HepG2 (cell line): Measurements from ENCODE around the gene FN1.

Experiments used
- CREM ChIP-seq, 2 experiments: sonication (generic) in 1 of 2; formaldehyde crosslinking in 1 of 2; IDR thresholded peaks; 2 replicates each; pipeline versions ENCODE4 v1.4.0 to v1.6.1; 2016 to 2020; ENCODE audit warnings: antibody characterized with exemption in 1 of 2, mild to moderate bottlenecking in 1 of 2, missing genetic modification reagents in 1 of 2
- DPF2 ChIP-seq: sonication (generic); formaldehyde crosslinking; IDR thresholded peaks from 2 replicates; pipeline ENCODE4 v1.4.0; 2020; ENCODE audit warnings: mild to moderate bottlenecking, low read depth, missing genetic modification reagents, borderline replicate concordance
- MTA3 ChIP-seq: sonication (generic); formaldehyde crosslinking; IDR thresholded peaks from 2 replicates; pipeline ENCODE4 v1.4.0; 2020; ENCODE audit warnings: missing genetic modification reagents
- NFE2L2 ChIP-seq: fragments of 150-350 bp; IDR thresholded peaks from 2 replicates; pipeline ENCODE4 v1.6.1; 2014; ENCODE audit warnings: low read length
- NFIC ChIP-seq: IDR thresholded peaks from 2 replicates; pipeline ENCODE4 v1.6.1; 2012; ENCODE audit warnings: mild to moderate bottlenecking, low read length, inconsistent platforms
- NR1H2 ChIP-seq: sonication (generic); formaldehyde crosslinking; IDR thresholded peaks from 2 replicates; pipeline ENCODE4 v1.8.1; 2022; ENCODE audit warnings: low read depth, missing genetic modification reagents, borderline replicate concordance
- NR3C1 ChIP-seq: sonication (generic); formaldehyde crosslinking; IDR thresholded peaks from 2 replicates; pipeline ENCODE4 v1.4.0; 2020; ENCODE audit warnings: missing genetic modification reagents
- SP1 ChIP-seq, 2 experiments: fragments of 450-650 bp in 1 of 2; sonication (generic) in 1 of 2; formaldehyde crosslinking in 1 of 2; IDR thresholded peaks; 2 replicates each; pipeline versions ENCODE4 v1.4.0 to v1.6.1; 2016 to 2020; ENCODE audit warnings: missing genetic modification reagents in 1 of 2
- SRY ChIP-seq: sonication (generic); formaldehyde crosslinking; IDR thresholded peaks from 2 replicates; pipeline ENCODE4 v1.8.0; 2022; ENCODE audit warnings: mild to moderate bottlenecking, missing genetic modification reagents
- ZNF589 ChIP-seq: sonication (generic); formaldehyde crosslinking; conservative IDR thresholded peaks from 2 replicates; pipeline ENCODE4 v1.8.0; 2022; ENCODE audit warnings: mild to moderate bottlenecking, moderate library complexity, missing genetic modification reagents
- TF ChIP-seq, protein P1 (sequence below): sonication (generic); formaldehyde crosslinking; IDR thresholded peaks from 2 replicates; pipeline ENCODE4 v1.8.0; 2022; ENCODE audit warnings: missing genetic modification reagents, mild to moderate bottlenecking, moderate library complexity, borderline replicate concordance
- TF ChIP-seq, protein P2 (sequence below): sonication (generic); formaldehyde crosslinking; IDR thresholded peaks from 2 replicates; pipeline ENCODE4 v1.5.0; 2020; ENCODE audit warnings: mild to moderate bottlenecking, missing genetic modification reagents, moderate library complexity
- TF ChIP-seq, protein P3 (sequence below): sonication (generic); formaldehyde crosslinking; IDR thresholded peaks from 2 replicates; pipeline ENCODE4 v1.4.0; 2020; ENCODE audit warnings: missing genetic modification reagents, mild to moderate bottlenecking, borderline replicate concordance
- TF ChIP-seq, protein P4 (sequence below): sonication (generic); formaldehyde crosslinking; IDR thresholded peaks from one replicate; pipeline ENCODE4 v1.5.1; 2020; ENCODE audit warnings: mild to moderate bottlenecking, missing genetic modification reagents; ENCODE audit errors: not compliant biosample characterization

DNA sequence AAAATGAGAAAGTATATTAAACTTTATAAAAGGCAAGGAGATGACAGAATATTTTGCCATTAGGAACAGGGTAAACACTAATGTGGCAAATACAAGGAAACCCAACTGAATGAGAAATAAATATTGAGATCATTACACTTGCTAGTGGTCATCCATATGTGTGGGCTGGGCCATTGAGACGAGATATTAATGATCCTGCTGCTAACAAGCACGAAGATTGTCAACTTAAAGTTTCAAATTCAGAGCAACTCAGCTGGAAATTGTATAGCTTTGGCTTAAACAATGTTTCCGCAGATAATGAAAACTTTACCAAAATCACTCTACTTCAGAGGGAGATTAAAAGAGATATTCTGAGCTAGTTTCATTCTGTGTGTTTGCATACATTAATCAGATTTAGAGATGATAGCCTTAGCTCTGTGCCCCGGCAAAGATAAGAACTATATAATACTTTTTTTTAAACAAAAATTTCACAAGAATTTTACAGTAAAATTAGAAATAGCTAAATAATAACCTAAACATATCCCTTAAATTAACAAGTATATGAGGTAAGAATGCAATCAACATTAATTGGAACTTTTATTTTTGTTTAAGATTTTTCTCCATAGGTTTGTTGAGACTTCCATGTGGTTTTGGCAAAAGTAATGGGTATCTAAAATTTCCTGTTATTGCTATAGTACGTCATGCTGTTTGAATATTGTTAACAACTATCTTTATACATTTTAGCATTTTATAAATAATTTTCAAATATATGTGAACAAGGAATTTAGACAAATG is 40.0 kb downstream of the FN1 start:
- TF ChIP-seq, protein P1, sequence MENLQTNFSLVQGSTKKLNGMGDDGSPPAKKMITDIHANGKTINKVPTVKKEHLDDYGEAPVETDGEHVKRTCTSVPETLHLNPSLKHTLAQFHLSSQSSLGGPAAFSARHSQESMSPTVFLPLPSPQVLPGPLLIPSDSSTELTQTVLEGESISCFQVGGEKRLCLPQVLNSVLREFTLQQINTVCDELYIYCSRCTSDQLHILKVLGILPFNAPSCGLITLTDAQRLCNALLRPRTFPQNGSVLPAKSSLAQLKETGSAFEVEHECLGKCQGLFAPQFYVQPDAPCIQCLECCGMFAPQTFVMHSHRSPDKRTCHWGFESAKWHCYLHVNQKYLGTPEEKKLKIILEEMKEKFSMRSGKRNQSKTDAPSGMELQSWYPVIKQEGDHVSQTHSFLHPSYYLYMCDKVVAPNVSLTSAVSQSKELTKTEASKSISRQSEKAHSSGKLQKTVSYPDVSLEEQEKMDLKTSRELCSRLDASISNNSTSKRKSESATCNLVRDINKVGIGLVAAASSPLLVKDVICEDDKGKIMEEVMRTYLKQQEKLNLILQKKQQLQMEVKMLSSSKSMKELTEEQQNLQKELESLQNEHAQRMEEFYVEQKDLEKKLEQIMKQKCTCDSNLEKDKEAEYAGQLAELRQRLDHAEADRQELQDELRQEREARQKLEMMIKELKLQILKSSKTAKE (CRISPR knock-in tag): no peak
- TF ChIP-seq, protein P2, sequence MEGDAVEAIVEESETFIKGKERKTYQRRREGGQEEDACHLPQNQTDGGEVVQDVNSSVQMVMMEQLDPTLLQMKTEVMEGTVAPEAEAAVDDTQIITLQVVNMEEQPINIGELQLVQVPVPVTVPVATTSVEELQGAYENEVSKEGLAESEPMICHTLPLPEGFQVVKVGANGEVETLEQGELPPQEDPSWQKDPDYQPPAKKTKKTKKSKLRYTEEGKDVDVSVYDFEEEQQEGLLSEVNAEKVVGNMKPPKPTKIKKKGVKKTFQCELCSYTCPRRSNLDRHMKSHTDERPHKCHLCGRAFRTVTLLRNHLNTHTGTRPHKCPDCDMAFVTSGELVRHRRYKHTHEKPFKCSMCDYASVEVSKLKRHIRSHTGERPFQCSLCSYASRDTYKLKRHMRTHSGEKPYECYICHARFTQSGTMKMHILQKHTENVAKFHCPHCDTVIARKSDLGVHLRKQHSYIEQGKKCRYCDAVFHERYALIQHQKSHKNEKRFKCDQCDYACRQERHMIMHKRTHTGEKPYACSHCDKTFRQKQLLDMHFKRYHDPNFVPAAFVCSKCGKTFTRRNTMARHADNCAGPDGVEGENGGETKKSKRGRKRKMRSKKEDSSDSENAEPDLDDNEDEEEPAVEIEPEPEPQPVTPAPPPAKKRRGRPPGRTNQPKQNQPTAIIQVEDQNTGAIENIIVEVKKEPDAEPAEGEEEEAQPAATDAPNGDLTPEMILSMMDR (CRISPR knock-in tag): no peak
- TF ChIP-seq DPF2 (CRISPR knock-in tag): no peak
- no peak for TF ChIP-seq ZNF589
- TF ChIP-seq MTA3 (CRISPR knock-in tag): no peak
- TF ChIP-seq NR3C1 (CRISPR knock-in tag): no peak
- TF ChIP-seq, protein P3, sequence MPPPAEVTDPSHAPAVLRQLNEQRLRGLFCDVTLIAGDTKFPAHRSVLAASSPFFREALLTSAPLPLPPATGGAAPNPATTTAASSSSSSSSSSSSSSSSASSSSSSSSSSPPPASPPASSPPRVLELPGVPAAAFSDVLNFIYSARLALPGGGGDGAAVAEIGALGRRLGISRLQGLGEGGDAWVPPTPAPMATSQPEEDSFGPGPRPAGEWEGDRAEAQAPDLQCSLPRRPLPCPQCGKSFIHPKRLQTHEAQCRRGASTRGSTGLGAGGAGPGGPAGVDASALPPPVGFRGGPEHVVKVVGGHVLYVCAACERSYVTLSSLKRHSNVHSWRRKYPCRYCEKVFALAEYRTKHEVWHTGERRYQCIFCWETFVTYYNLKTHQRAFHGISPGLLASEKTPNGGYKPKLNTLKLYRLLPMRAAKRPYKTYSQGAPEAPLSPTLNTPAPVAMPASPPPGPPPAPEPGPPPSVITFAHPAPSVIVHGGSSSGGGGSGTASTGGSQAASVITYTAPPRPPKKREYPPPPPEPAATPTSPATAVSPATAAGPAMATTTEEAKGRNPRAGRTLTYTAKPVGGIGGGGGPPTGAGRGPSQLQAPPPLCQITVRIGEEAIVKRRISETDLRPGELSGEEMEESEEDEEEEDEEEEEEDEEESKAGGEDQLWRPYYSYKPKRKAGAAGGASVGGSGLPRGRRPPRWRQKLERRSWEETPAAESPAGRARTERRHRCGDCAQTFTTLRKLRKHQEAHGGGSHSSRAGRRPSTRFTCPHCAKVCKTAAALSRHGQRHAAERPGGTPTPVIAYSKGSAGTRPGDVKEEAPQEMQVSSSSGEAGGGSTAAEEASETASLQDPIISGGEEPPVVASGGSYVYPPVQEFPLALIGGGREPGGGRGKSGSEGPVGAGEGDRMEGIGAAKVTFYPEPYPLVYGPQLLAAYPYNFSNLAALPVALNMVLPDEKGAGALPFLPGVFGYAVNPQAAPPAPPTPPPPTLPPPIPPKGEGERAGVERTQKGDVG (CRISPR knock-in tag): no peak
- no peak for TF ChIP-seq NR1H2
- no peak for TF ChIP-seq SP1 (IDR thresholded peaks at IDR 0.05)
- no peak for TF ChIP-seq SP1 (CRISPR knock-in tag; IDR thresholded peaks at IDR 0.05)
- no peak for TF ChIP-seq CREM (IDR thresholded peaks at IDR 0.05)
- no peak for TF ChIP-seq CREM (CRISPR knock-in tag; IDR thresholded peaks at IDR 0.05)
- TF ChIP-seq, protein P4, sequence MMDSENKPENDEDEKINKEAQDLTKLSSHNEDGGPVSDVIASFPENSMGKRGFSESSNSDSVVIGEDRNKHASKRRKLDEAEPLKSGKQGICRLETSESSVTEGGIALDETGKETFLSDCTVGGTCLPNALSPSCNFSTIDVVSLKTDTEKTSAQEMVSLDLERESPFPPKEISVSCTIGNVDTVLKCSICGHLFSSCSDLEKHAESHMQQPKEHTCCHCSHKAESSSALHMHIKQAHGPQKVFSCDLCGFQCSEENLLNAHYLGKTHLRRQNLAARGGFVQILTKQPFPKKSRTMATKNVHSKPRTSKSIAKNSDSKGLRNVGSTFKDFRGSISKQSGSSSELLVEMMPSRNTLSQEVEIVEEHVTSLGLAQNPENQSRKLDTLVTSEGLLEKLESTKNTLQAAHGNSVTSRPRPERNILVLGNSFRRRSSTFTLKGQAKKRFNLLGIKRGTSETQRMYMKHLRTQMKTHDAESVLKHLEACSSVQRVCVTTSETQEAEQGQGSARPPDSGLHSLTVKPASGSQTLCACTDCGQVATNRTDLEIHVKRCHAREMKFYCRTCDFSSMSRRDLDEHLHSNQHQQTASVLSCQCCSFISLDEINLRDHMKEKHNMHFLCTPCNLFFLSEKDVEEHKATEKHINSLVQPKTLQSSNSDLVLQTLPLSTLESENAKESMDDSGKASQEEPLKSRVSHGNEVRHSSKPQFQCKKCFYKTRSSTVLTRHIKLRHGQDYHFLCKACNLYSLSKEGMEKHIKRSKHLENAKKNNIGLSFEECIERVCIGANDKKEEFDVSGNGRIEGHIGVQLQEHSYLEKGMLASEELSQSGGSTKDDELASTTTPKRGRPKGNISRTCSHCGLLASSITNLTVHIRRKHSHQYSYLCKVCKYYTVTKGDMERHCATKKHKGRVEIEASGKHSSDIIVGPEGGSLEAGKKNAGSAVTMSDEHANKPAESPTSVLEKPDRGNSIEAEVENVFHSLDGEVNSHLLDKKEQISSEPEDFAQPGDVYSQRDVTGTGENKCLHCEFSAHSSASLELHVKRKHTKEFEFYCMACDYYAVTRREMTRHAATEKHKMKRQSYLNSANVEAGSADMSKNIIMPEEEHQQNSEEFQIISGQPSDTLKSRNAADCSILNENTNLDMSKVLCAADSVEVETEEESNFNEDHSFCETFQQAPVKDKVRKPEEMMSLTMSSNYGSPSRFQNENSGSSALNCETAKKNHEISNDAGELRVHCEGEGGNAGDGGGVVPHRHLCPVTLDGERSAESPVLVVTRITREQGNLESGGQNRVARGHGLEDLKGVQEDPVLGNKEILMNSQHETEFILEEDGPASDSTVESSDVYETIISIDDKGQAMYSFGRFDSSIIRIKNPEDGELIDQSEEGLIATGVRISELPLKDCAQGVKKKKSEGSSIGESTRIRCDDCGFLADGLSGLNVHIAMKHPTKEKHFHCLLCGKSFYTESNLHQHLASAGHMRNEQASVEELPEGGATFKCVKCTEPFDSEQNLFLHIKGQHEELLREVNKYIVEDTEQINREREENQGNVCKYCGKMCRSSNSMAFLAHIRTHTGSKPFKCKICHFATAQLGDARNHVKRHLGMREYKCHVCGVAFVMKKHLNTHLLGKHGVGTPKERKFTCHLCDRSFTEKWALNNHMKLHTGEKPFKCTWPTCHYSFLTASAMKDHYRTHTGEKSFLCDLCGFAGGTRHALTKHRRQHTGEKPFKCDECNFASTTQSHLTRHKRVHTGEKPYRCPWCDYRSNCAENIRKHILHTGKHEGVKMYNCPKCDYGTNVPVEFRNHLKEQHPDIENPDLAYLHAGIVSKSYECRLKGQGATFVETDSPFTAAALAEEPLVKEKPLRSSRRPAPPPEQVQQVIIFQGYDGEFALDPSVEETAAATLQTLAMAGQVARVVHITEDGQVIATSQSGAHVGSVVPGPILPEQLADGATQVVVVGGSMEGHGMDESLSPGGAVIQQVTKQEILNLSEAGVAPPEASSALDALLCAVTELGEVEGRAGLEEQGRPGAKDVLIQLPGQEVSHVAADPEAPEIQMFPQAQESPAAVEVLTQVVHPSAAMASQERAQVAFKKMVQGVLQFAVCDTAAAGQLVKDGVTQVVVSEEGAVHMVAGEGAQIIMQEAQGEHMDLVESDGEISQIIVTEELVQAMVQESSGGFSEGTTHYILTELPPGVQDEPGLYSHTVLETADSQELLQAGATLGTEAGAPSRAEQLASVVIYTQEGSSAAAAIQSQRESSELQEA (CRISPR knock-in tag): no peak
- TF ChIP-seq NFIC: no peak
- no peak for TF ChIP-seq SRY (CRISPR knock-in tag)
- no peak for TF ChIP-seq NFE2L2
